HG02885 (cell line): Measurements from ENCODE around the gene SLC46A2.

ENCODE experiments used
- ATAC-seq: cut with Tn5 transposase; IDR thresholded peaks from one replicate; pipeline ENCODE4 v1.9.1; 2021; ENCODE audit warnings: mild to moderate bottlenecking; ENCODE audit not compliant: unreplicated experiment, poor library complexity

The SLC46A2 gene

GRCh38 chr9:112890106-112891081 lies at the start of gene SLC46A2:
Gene SLC46A2 (minus strand): TSS chr9:112890876. CDS start chr9:112890681, 195 bp downstream.
- no peak for ATAC-seq

- no peak for ATAC-seq
Measured at GRCh38 chr9:112939418-112939817, 48.7 kb upstream of the SLC46A2 start.

- ATAC-seq: no peak
Measured at GRCh38 chr9:112933696-112934095, 43.0 kb upstream of the SLC46A2 start.

GRCh38 chr9:112925058-112925641 lies 34.5 kb upstream of the SLC46A2 start:
- ATAC-seq: no peak

GRCh38 chr9:112921549-112921948 lies 30.9 kb upstream of the SLC46A2 start:
- ATAC-seq: no peak

GRCh38 chr9:112917987-112918362 lies 27.3 kb upstream of the SLC46A2 start:
- no peak for ATAC-seq

- no peak for ATAC-seq
Measured at GRCh38 chr9:112917047-112917986, 26.6 kb upstream of the SLC46A2 start.

GRCh38 chr9:112914524-112914923 lies 23.8 kb upstream of the SLC46A2 start:
- no peak for ATAC-seq

GRCh38 chr9:112913326-112913725 lies 22.6 kb upstream of the SLC46A2 start:
- ATAC-seq: no peak

GRCh38 chr9:112912636-112913035 lies 22.0 kb upstream of the SLC46A2 start:
- ATAC-seq: no peak

- no peak for ATAC-seq
Measured at GRCh38 chr9:112911736-112912135, 21.1 kb upstream of the SLC46A2 start.

GRCh38 chr9:112905084-112905483 lies 14.4 kb upstream of the SLC46A2 start:
- ATAC-seq: no peak

GRCh38 chr9:112900901-112901300 lies 10.2 kb upstream of the SLC46A2 start:
- no peak for ATAC-seq

GRCh38 chr9:112900488-112900887 lies 9.8 kb upstream of the SLC46A2 start:
- no peak for ATAC-seq

GRCh38 chr9:112898872-112899311 lies 8.2 kb upstream of the SLC46A2 start:
- no peak for ATAC-seq

- ATAC-seq: no peak
Measured at GRCh38 chr9:112896131-112896530, 5.5 kb upstream of the SLC46A2 start.

GRCh38 chr9:112894699-112895098 lies 4.0 kb upstream of the SLC46A2 start:
- no peak for ATAC-seq

GRCh38 chr9:112894041-112894440 lies 3.4 kb upstream of the SLC46A2 start:
- ATAC-seq: no peak

GRCh38 chr9:112892981-112893380 lies 2.3 kb upstream of the SLC46A2 start:
- no peak for ATAC-seq

- no peak for ATAC-seq
Measured at GRCh38 chr9:112891521-112891920, 845 bp upstream of the SLC46A2 start.
